Measurements from ENCODE around the gene KCNK10.

DNA sequence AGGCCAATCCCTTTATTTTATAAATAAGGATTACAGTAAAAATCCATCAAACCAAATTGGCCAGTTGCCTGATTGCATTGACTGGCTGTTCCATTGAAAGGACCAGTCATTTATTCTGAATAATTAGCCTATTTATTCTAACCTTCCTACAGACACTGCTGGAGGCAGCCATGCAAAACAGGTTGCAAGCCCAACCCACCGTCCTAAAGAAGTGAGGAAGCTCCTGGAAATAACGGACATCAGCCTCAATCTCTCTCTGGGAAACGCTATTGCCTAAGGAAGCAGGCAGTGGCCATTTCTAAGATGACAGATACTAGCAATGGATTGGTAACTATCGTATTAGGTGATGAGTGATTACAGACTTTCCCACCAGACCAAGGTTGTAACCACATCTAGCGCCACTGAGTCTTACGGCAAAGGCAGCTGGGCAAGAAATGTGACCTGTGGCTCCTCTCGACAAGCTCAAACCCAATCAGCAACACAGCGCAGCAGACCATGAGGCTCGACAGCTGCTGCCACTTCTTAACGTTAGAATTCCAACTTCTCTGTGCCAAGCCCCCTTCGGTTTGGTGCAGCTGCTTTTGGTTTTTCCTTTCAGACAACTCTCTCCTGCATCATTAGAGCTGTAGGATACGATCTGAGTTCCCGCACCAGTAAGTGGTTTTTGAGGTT is 134.2 kb downstream of the KCNK10 start:
- TF ChIP-seq POLR2AphosphoS5 (IDR thresholded peaks at IDR 0.05) = no peak
- TF ChIP-seq, protein P1, sequence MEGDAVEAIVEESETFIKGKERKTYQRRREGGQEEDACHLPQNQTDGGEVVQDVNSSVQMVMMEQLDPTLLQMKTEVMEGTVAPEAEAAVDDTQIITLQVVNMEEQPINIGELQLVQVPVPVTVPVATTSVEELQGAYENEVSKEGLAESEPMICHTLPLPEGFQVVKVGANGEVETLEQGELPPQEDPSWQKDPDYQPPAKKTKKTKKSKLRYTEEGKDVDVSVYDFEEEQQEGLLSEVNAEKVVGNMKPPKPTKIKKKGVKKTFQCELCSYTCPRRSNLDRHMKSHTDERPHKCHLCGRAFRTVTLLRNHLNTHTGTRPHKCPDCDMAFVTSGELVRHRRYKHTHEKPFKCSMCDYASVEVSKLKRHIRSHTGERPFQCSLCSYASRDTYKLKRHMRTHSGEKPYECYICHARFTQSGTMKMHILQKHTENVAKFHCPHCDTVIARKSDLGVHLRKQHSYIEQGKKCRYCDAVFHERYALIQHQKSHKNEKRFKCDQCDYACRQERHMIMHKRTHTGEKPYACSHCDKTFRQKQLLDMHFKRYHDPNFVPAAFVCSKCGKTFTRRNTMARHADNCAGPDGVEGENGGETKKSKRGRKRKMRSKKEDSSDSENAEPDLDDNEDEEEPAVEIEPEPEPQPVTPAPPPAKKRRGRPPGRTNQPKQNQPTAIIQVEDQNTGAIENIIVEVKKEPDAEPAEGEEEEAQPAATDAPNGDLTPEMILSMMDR (IDR thresholded peaks at IDR 0.05 in 8 of 11, conservative IDR thresholded peaks at IDR 0.05 in 3 of 11) = no peak
- no peak for TF ChIP-seq POLR2A (IDR thresholded peaks at IDR 0.05)
